K562 (cell line): ENCODE data around the gene CD151. TPM values are rescaled to one million over a fixed set of nuclear protein-coding genes. Genes with fewer than 3 reads are reported as not detected.

Experiments used
- ATAC-seq: fragments of 200-7000 bp; cut with Tn5 transposase; 3 replicates; pipeline ENCODE4 v1.9.1; 2020; ENCODE audit warnings: moderate library complexity
- BruUV-seq: library from RNA; stranded (reverse); fragments of 400-500 nt; replicated peaks from 2 replicates; lab custom pipeline; 2021; lab: Mats Ljungman, UMichigan
- CTCF ChIA-PET: fragments of 300-600 bp; formaldehyde crosslinking; extraction: SDS; loops from one replicate; lab custom pipeline; 2021; ENCODE audit warnings: low intra/inter-chr PET ratio; lab: Yijun Ruan, JAX
- POLR2A ChIA-PET: fragments of 300-600, 350-650 bp; sonication (Branson Sonifier 250); formaldehyde crosslinking; extraction: SDS; loops from one replicate; lab custom pipeline; 2021; ENCODE audit warnings: antibody characterized with exemption, inconsistent platforms; lab: Yijun Ruan, JAX
- DNase-seq, 4 experiments: peaks; one replicate each; pipeline versions ENCODE4 v3.0.0 to v3.0.0-alpha.2; 2011 to 2018; ENCODE audit warnings: low spot score in 3 of 4, mixed read lengths in 3 of 4; ENCODE audit errors: extremely low read depth in 1 of 4
- FAIRE-seq: peaks from 2 replicates; lab custom pipeline; 2011; peaks lifted over from hg19 to GRCh38; lab: Jason Lieb, UNC
- H2AFZ ChIP-seq: 2 replicates; pipeline ENCODE4 v1.6.0; 2011; ENCODE audit warnings: low read depth, low read length, control low read depth, inconsistent platforms
- H3K27ac ChIP-seq: fragments of 200-600 bp; 3 replicates; pipeline ENCODE4 v1.8.0; 2011; ENCODE audit warnings: low read depth, mild to moderate bottlenecking, control low read depth, inconsistent platforms, low read length, moderate library complexity, mixed read lengths; ENCODE audit errors: extremely low read depth
- H3K27me3 ChIP-seq, 2 experiments: fragments of 300-600 bp in 1 of 2; 2 replicates in 1 of 2; 3 replicates in 1 of 2; pipeline versions ENCODE4 v1.6.0 to v1.8.0; 2011; ENCODE audit warnings: inconsistent platforms in 2 of 2, low read length in 2 of 2, mild to moderate bottlenecking in 1 of 2, mixed read lengths in 1 of 2, moderate library complexity in 1 of 2; ENCODE audit not compliant: control insufficient read depth in 2 of 2, insufficient read depth in 2 of 2
- H3K36me3 ChIP-seq: fragments of 300-600 bp; 3 replicates; pipeline ENCODE4 v1.8.0; 2011; ENCODE audit warnings: mild to moderate bottlenecking, low read length, inconsistent platforms; ENCODE audit not compliant: control insufficient read depth, insufficient read depth
- H3K4me1 ChIP-seq, 2 experiments: fragments of 200-600 bp in 1 of 2; replicated peaks in 1 of 2; 2 replicates in 1 of 2; 3 replicates in 1 of 2; pipeline versions ENCODE4 v1.5.1 to v1.8.0; 2011; ENCODE audit warnings: inconsistent platforms in 2 of 2, low read length in 2 of 2, mild to moderate bottlenecking in 1 of 2, mixed read lengths in 1 of 2, moderate library complexity in 1 of 2; ENCODE audit not compliant: control insufficient read depth in 2 of 2, insufficient read depth in 2 of 2
- H3K4me2 ChIP-seq: 2 replicates; pipeline ENCODE4 v1.6.1; 2011; ENCODE audit warnings: low read length, control low read depth, inconsistent platforms, mixed read lengths; ENCODE audit not compliant: insufficient read depth
- H3K4me3 ChIP-seq: fragments of 200-600 bp; sonication (generic), shearing (Covaris generic); 2 replicates; pipeline ENCODE4 v1.5.1; 2016; ENCODE audit warnings: control low read depth, inconsistent platforms
- H3K79me2 ChIP-seq: fragments of 200-600 bp; 3 replicates; pipeline ENCODE4 v1.8.0; 2011; ENCODE audit warnings: low read length, inconsistent platforms; ENCODE audit not compliant: control insufficient read depth, insufficient read depth
- H3K9ac ChIP-seq, 2 experiments: 2 replicates each; pipeline versions ENCODE4 v1.6.0 to v1.6.1; 2011; ENCODE audit warnings: low read depth in 2 of 2, low read length in 2 of 2, control low read depth in 1 of 2, inconsistent platforms in 1 of 2, mild to moderate bottlenecking in 1 of 2, mixed read lengths in 1 of 2; ENCODE audit not compliant: insufficient read depth in 1 of 2
- H3K9me1 ChIP-seq: one replicate; pipeline ENCODE4 v1.6.0; 2011; ENCODE audit warnings: inconsistent platforms, mild to moderate bottlenecking, low read length, moderate library complexity; ENCODE audit not compliant: control insufficient read depth, insufficient read depth
- H3K9me3 ChIP-seq: replicated peaks from 2 replicates; pipeline ENCODE4 v1.5.1; 2011; ENCODE audit warnings: low read depth, low read length, inconsistent platforms; ENCODE audit not compliant: control insufficient read depth, insufficient read depth
- H4K20me1 ChIP-seq: replicated peaks from 2 replicates; pipeline ENCODE4 v1.6.1; 2011; ENCODE audit warnings: low read length, inconsistent platforms, mixed read lengths; ENCODE audit not compliant: control insufficient read depth, insufficient read depth
- BACH1 ChIP-seq: fragments of 200-800 bp; sonication (Bioruptor generic); IDR thresholded peaks from 2 replicates; pipeline ENCODE4 v1.6.1; 2016; ENCODE audit warnings: missing genetic modification characterization, missing compliant biosample characterization
- ESRRA ChIP-seq: fragments of 450-650 bp; IDR thresholded peaks from 2 replicates; pipeline ENCODE4 v1.6.1; 2014; ENCODE audit warnings: low read depth, mild to moderate bottlenecking, moderate library complexity, borderline replicate concordance
- FOXK1 ChIP-seq: sonication (generic); formaldehyde crosslinking; IDR thresholded peaks from 2 replicates; pipeline ENCODE4 v1.8.0; 2022; ENCODE audit warnings: missing genetic modification reagents, mild to moderate bottlenecking, borderline replicate concordance
- POLR2B ChIP-seq: fragments of 450-650 bp; IDR thresholded peaks from 2 replicates; pipeline ENCODE4 v1.6.1; 2018; ENCODE audit warnings: low read depth; ENCODE audit not compliant: partially characterized antibody
- POLR2G ChIP-seq: fragments of 200-400 bp; formaldehyde crosslinking; IDR thresholded peaks from 2 replicates; pipeline ENCODE4 v1.6.1; 2017; ENCODE audit warnings: low read depth, mild to moderate bottlenecking, antibody characterized with exemption, low read length, moderate library complexity
- RBFOX2 ChIP-seq: fragments of 200-400 bp; formaldehyde crosslinking; IDR thresholded peaks from 2 replicates; pipeline ENCODE4 v1.6.1; 2017; ENCODE audit warnings: low read depth, mild to moderate bottlenecking, low read length, moderate library complexity
- TFAP4 ChIP-seq: sonication (generic); formaldehyde crosslinking; IDR thresholded peaks from 2 replicates; pipeline ENCODE4 v1.8.0; 2022; ENCODE audit warnings: missing genetic modification reagents, mild to moderate bottlenecking, moderate library complexity, borderline replicate concordance
- VEZF1 ChIP-seq: fragments of 200-800 bp; sonication (Bioruptor generic); IDR thresholded peaks from 2 replicates; pipeline ENCODE4 v1.6.1; 2017; ENCODE audit warnings: missing genetic modification characterization, missing compliant biosample characterization
- ZBTB7A ChIP-seq: IDR thresholded peaks from 2 replicates; pipeline ENCODE4 v1.6.1; 2011; ENCODE audit warnings: low read depth, mild to moderate bottlenecking, low read length, moderate library complexity, borderline replicate concordance; ENCODE audit not compliant: control insufficient read depth
- ZEB2 ChIP-seq: fragments of 450-650 bp; IDR thresholded peaks from 2 replicates; pipeline ENCODE4 v1.6.1; 2016
- WGBS: fragments of 100-300 bp; shearing (Covaris generic); methylation state at CpG from one replicate; pipeline ENCODE4 v1.1.6; 2016; ENCODE audit warnings: low coverage, mixed read lengths; ENCODE audit not compliant: insufficient coverage; ENCODE audit errors: missing lambda C conversion rate; 5-methylcytosine and 5-hydroxymethylcytosine counted together
- in situ Hi-C: fragments of 300-500 bp; cut with MboI; formaldehyde crosslinking; loops from 4 replicates; pipeline ENCODE4 v1.15.0; 2018; ENCODE audit warnings: inconsistent platforms, mixed read lengths
- intact Hi-C: fragments of 100-400 bp; cut with micrococcal nuclease; formaldehyde crosslinking; loops from 2 replicates; pipeline ENCODE4 v1.14.2; 2022
- polyA plus RNA-seq, 8 experiments: library from polyadenylated mRNA; depleted of rRNA in 4 of 8; stranded (reverse) in 5 of 8; unstranded in 3 of 8; fragments of >200 nt; fragmentation: Nextera tagmentation in 2 of 8; fragmentation: Illumina TruSeq in 1 of 8; extraction: Ambion mirVana in 2 of 8; extraction: Trizol in 1 of 8; gene quantifications; 2 replicates each; pipeline versions ENCODE4 v1.2.1 to v1.2.3, GENCODE V29; 2011 to 2014; ENCODE audit warnings: inconsistent platforms in 1 of 8, missing spikeins in 1 of 8
- total RNA-seq, 7 experiments: library from RNA; depleted of rRNA in 6 of 7; stranded (reverse); fragments of >200 nt in 6 of 7; fragmentation: Illumina TruSeq in 2 of 7; extraction: Trizol in 2 of 7; gene quantifications; 2 replicates each; pipeline versions ENCODE4 v1.2.1 to v1.2.3, GENCODE V29; 2011 to 2021; ENCODE audit warnings: low replicate concordance in 1 of 7
- TF ChIP-seq, protein P1 (sequence below), 2 experiments: fragments of 450-650 bp; IDR thresholded peaks; 2 replicates each; pipeline ENCODE4 v1.6.1; 2018; ENCODE audit warnings: mild to moderate bottlenecking in 2 of 2, low read depth in 1 of 2; ENCODE audit not compliant: partially characterized antibody in 2 of 2

Gene CD151
- total and polyA plus RNA-seq, 9 of the 15 experiments (the other 6 are each of a cell fraction or from before 2014, with no cell fraction given), result 2.3 to 187 (median 140) TPM

GRCh38 chr11:837189-837989 is 4.6 kb downstream of the CD151 start (continued):
- TF ChIP-seq TFAP4 (peak; percentile 50; the same call in 1 of the 2 replicates), ZBTB7A (0 out of 2 replicates have a peak, but pooled peaks have one; percentile 23), POLR2B (peak; percentile 35), RBFOX2 (peak; percentile 64), POLR2G (peak; percentile 78), VEZF1 (CRISPR knock-in tag) (peak; percentile 64; the same call in 1 of the 2 replicates)

GRCh38 chr11:837990-838307 is 5.2 kb downstream of the CD151 start:
- POLR2A ChIA-PET, result interaction anchor here (0.6 to 1.0 kb wide), 2 partner anchors 12 to 23 kb away, joined by 3 read pairs; no protein-coding TSS in a partner anchor
- H2AFZ ChIP-seq, result no peak overlapping the region
- no peak for FAIRE-seq
- peaks cover 65% of the 10 kb centered on the region; the same call in 2 of the 3 replicates for H3K36me3 ChIP-seq
- no peak for ATAC-seq
- H3K4me2 ChIP-seq, result no peak overlapping the region
- intact Hi-C loops (no loop called here), in situ Hi-C loops (no loop called here)
- CTCF ChIA-PET, result no interaction called here
- DNase-seq, result no peak
- no peaks in the 10 kb centered on the region for H3K9me3 ChIP-seq
- H3K9me1 ChIP-seq, result peaks cover 4% of the 10 kb centered on the region
- peak overlapping the region in 1 of 2 experiments; percentile 83; a peak in 2 of 4 replicates for H3K9ac ChIP-seq
- peak overlapping the region; percentile 41; the same call in 2 of the 3 replicates for H3K27ac ChIP-seq
- no peaks in the 10 kb centered on the region for H3K27me3 ChIP-seq
- no TSS peak for BruUV-seq
- peaks cover 26 to 81% of the 10 kb centered on the region in 2 experiments; a peak in 4 of 5 replicates for H3K4me1 ChIP-seq
- no peak overlapping the region for H3K4me3 ChIP-seq
- H3K79me2 ChIP-seq, result peaks cover 78% of the 10 kb centered on the region
- 80% methylated on average over 7 of the region's 8 CpGs for WGBS
- H4K20me1 ChIP-seq, result peaks cover 7% of the 10 kb centered on the region
- TF ChIP-seq ZEB2 (no peak), ESRRA (no peak), TFAP4 (no peak), FOXK1 (no peak), BACH1 (tag) (no peak), POLR2G (peak; percentile 62)
- TF ChIP-seq, protein P1, sequence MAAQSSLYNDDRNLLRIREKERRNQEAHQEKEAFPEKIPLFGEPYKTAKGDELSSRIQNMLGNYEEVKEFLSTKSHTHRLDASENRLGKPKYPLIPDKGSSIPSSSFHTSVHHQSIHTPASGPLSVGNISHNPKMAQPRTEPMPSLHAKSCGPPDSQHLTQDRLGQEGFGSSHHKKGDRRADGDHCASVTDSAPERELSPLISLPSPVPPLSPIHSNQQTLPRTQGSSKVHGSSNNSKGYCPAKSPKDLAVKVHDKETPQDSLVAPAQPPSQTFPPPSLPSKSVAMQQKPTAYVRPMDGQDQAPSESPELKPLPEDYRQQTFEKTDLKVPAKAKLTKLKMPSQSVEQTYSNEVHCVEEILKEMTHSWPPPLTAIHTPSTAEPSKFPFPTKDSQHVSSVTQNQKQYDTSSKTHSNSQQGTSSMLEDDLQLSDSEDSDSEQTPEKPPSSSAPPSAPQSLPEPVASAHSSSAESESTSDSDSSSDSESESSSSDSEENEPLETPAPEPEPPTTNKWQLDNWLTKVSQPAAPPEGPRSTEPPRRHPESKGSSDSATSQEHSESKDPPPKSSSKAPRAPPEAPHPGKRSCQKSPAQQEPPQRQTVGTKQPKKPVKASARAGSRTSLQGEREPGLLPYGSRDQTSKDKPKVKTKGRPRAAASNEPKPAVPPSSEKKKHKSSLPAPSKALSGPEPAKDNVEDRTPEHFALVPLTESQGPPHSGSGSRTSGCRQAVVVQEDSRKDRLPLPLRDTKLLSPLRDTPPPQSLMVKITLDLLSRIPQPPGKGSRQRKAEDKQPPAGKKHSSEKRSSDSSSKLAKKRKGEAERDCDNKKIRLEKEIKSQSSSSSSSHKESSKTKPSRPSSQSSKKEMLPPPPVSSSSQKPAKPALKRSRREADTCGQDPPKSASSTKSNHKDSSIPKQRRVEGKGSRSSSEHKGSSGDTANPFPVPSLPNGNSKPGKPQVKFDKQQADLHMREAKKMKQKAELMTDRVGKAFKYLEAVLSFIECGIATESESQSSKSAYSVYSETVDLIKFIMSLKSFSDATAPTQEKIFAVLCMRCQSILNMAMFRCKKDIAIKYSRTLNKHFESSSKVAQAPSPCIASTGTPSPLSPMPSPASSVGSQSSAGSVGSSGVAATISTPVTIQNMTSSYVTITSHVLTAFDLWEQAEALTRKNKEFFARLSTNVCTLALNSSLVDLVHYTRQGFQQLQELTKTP (IDR thresholded peaks at IDR 0.05; ENCODE audit: low read depth in 1 of 2, partially characterized antibody in 2 of 2), result no peak
